Stomach smooth muscle (tissue), 2 donors: Measurements from ENCODE around the gene LYPD6.

Experiments
- H3K27ac ChIP-seq: one replicate; pipeline ENCODE4 v1.7.0; 2013; ENCODE audit warnings: mild to moderate bottlenecking, low read length, inconsistent platforms
- H3K27me3 ChIP-seq, 2 donors: one replicate each; pipeline ENCODE4 v1.7.0; 2013; ENCODE audit warnings: low read length in 2 of 2; ENCODE audit not compliant: insufficient read depth in 2 of 2, control insufficient read depth in 1 of 2
- H3K36me3 ChIP-seq, 2 donors: one replicate each; pipeline ENCODE4 v1.7.0; 2013; ENCODE audit warnings: low read length in 2 of 2; ENCODE audit not compliant: control insufficient read depth in 2 of 2, insufficient read depth in 2 of 2
- H3K4me1 ChIP-seq: one replicate; pipeline ENCODE4 v1.7.0; 2013; ENCODE audit warnings: low read length; ENCODE audit not compliant: control insufficient read depth, insufficient read depth
- H3K4me3 ChIP-seq, 2 donors: one replicate each; pipeline ENCODE4 v1.7.0; 2013; ENCODE audit warnings: low read length in 2 of 2
- H3K9ac ChIP-seq, 2 donors: one replicate each; pipeline ENCODE4 v1.7.0; 2013; ENCODE audit warnings: low read length in 2 of 2, mild to moderate bottlenecking in 1 of 2
- H3K9me3 ChIP-seq, 2 donors: one replicate each; pipeline ENCODE4 v1.7.0; 2013; ENCODE audit warnings: low read length in 2 of 2; ENCODE audit not compliant: control insufficient read depth in 2 of 2
- donor health status: healthy.
- donor health status: Pancreatic carcinoma.

Gene LYPD6

GRCh38 chr2:149427387-149427786, 97.0 kb downstream of the LYPD6 start:
- no peaks in the 10 kb centered on the region for H3K9me3 ChIP-seq
- H3K27me3 ChIP-seq: no peaks in the 10 kb centered on the region
- no peaks in the 10 kb centered on the region for H3K36me3 ChIP-seq
- no peak overlapping the region for H3K4me3 ChIP-seq
- no peak overlapping the region for H3K9ac ChIP-seq
- H3K27ac ChIP-seq: no peak overlapping the region
- no peaks in the 10 kb centered on the region for H3K4me1 ChIP-seq

GRCh38 chr2:149428783-149429182, 98.4 kb downstream of the LYPD6 start:
- Histone ChIP-seq H3K9ac (no peak overlapping the region), H3K4me1 (no peaks in the 10 kb centered on the region), H3K27me3 (no peaks in the 10 kb centered on the region), H3K27ac (no peak overlapping the region), H3K9me3 (no peaks in the 10 kb centered on the region), H3K36me3 (no peaks in the 10 kb centered on the region), H3K4me3 (no peak overlapping the region)

GRCh38 chr2:149430743-149431736, 100.7 kb downstream of the LYPD6 start:
- H3K27ac ChIP-seq: no peak overlapping the region
- H3K4me3 ChIP-seq: no peak overlapping the region
- no peaks in the 10 kb centered on the region for H3K27me3 ChIP-seq
- no peaks in the 10 kb centered on the region for H3K36me3 ChIP-seq
- no peaks in the 10 kb centered on the region for H3K4me1 ChIP-seq
- no peak overlapping the region for H3K9ac ChIP-seq
- H3K9me3 ChIP-seq: no peaks in the 10 kb centered on the region

GRCh38 chr2:149438330-149438960, 108.1 kb downstream of the LYPD6 start:
- H3K4me3 ChIP-seq: no peak overlapping the region
- no peaks in the 10 kb centered on the region for H3K9me3 ChIP-seq
- H3K9ac ChIP-seq: no peak overlapping the region
- H3K36me3 ChIP-seq: no peaks in the 10 kb centered on the region
- no peak overlapping the region for H3K27ac ChIP-seq
- H3K4me1 ChIP-seq: no peaks in the 10 kb centered on the region
- H3K27me3 ChIP-seq: no peaks in the 10 kb centered on the region

- Histone ChIP-seq H3K9ac (no peak overlapping the region), H3K4me3 (no peak overlapping the region), H3K9me3 (no peaks in the 10 kb centered on the region), H3K4me1 (no peaks in the 10 kb centered on the region), H3K36me3 (no peaks in the 10 kb centered on the region), H3K27me3 (no peaks in the 10 kb centered on the region), H3K27ac (no peak overlapping the region)
Measured at GRCh38 chr2:149441255-149441654, 110.9 kb downstream of the LYPD6 start.

GRCh38 chr2:149442346-149442745, 112.0 kb downstream of the LYPD6 start:
- Histone ChIP-seq H3K4me1 (no peaks in the 10 kb centered on the region), H3K4me3 (no peak overlapping the region), H3K9ac (no peak overlapping the region), H3K9me3 (no peaks in the 10 kb centered on the region), H3K27me3 (no peaks in the 10 kb centered on the region), H3K27ac (no peak overlapping the region), H3K36me3 (no peaks in the 10 kb centered on the region)

- Histone ChIP-seq H3K36me3 (no peaks in the 10 kb centered on the region), H3K4me1 (no peaks in the 10 kb centered on the region), H3K9me3 (no peaks in the 10 kb centered on the region), H3K27ac (no peak overlapping the region), H3K27me3 (no peaks in the 10 kb centered on the region), H3K9ac (no peak overlapping the region), H3K4me3 (no peak overlapping the region)
Measured at GRCh38 chr2:149443150-149443549, 112.8 kb downstream of the LYPD6 start.

- no peaks in the 10 kb centered on the region for H3K9me3 ChIP-seq
Measured at GRCh38 chr2:149446748-149447147, 116.4 kb downstream of the LYPD6 start.

GRCh38 chr2:149448315-149448714, 117.9 kb downstream of the LYPD6 start:
- H3K27ac ChIP-seq: no peak overlapping the region
- H3K4me1 ChIP-seq: no peaks in the 10 kb centered on the region
- H3K36me3 ChIP-seq: no peaks in the 10 kb centered on the region
- H3K4me3 ChIP-seq: no peak overlapping the region
- no peak overlapping the region for H3K9ac ChIP-seq
- H3K9me3 ChIP-seq: no peaks in the 10 kb centered on the region
- no peaks in the 10 kb centered on the region for H3K27me3 ChIP-seq

More at GRCh38 chr2:149446748-149447147, 116.4 kb downstream of the LYPD6 start:
- Histone ChIP-seq H3K9ac (no peak overlapping the region), H3K36me3 (no peaks in the 10 kb centered on the region), H3K4me3 (no peak overlapping the region), H3K27me3 (no peaks in the 10 kb centered on the region), H3K27ac (no peak overlapping the region), H3K4me1 (no peaks in the 10 kb centered on the region)

GRCh38 chr2:149449017-149449416, 118.6 kb downstream of the LYPD6 start:
- Histone ChIP-seq H3K27me3 (no peaks in the 10 kb centered on the region), H3K27ac (no peak overlapping the region), H3K36me3 (no peaks in the 10 kb centered on the region), H3K4me1 (no peaks in the 10 kb centered on the region), H3K4me3 (no peak overlapping the region), H3K9me3 (no peaks in the 10 kb centered on the region), H3K9ac (no peak overlapping the region)
